ENCODE results near the gene NLGN1.

DNA sequence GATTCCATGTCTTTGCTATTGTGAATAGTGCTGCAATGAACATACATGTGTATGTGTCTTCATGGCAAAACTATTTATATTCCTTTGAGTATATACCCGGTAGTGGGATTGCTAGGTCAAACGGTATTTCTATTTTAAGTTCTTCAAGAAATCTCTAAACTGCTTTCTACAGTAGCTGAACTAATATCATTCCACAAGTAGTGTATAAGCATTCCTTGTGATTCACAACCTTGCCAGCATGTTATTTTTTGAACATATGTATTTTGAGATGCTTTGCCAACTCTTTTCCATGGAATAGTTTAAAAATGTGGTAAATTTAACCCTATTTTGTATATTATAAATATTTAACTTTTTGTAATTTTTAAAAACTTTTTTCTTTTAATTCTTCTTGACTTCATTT is 868.9 kb downstream of the NLGN1 start:
- TF ChIP-seq CTCF (IDR thresholded peaks at IDR 0.05) (no peak), POLR2AphosphoS5 (IDR thresholded peaks at IDR 0.05) (no peak)

All from suprapubic skin (tissue), 3 donors.